HFFc6 (cell line): ENCODE data around the gene RPH3AL. TPM values are rescaled to one million over a fixed set of nuclear protein-coding genes. Genes with fewer than 3 reads are reported as not detected.

ENCODE experiments used
- DNase-seq: peaks from one replicate; pipeline ENCODE4 v3.0.0-alpha.2; 2018
- H3K27ac Mint-ChIP-seq: 2 replicates; pipeline ENCODE4 v1.8.0; 2020; ENCODE audit warnings: mild to moderate bottlenecking, mixed read lengths
- H3K27me3 Mint-ChIP-seq: 2 replicates; pipeline ENCODE4 v1.8.0; 2021; ENCODE audit warnings: mild to moderate bottlenecking, moderate library complexity, mixed read lengths; ENCODE audit not compliant: insufficient read depth
- H3K36me3 Mint-ChIP-seq: 2 replicates; pipeline ENCODE4 v1.8.0; 2021; ENCODE audit warnings: low read depth, mixed read lengths
- H3K4me1 Mint-ChIP-seq: 2 replicates; pipeline ENCODE4 v1.8.0; 2020; ENCODE audit warnings: low read depth, mixed read lengths
- H3K4me3 Mint-ChIP-seq: 2 replicates; pipeline ENCODE4 v1.8.0; 2020; ENCODE audit warnings: mild to moderate bottlenecking, moderate library complexity, mixed read lengths
- H3K9me3 Mint-ChIP-seq: 2 replicates; pipeline ENCODE4 v1.8.0; 2020; ENCODE audit warnings: mild to moderate bottlenecking, mixed read lengths
- total RNA-seq, 6 experiments: library from RNA; stranded (reverse); fragmentation: NEBNext Ultra II Directional; extraction: Animal tissue kit (Norgen Biotek cat#: 25700); gene quantifications; 2 replicates in 1 of 6; 3 replicates in 5 of 6; pipeline ENCODE4 v1.2.3, GENCODE V29; 2021
- TF ChIP-seq, protein P1 (sequence below): fragments of 200-600 bp; sonication (generic); IDR thresholded peaks from 2 replicates; pipeline ENCODE4 v1.5.0; 2021; ENCODE audit warnings: antibody characterized with exemption, mild to moderate bottlenecking

The RPH3AL gene
- total RNA-seq, 6 experiments from 2014 or later = 1.4 to 2.4 (median 2.0) TPM

DNA sequence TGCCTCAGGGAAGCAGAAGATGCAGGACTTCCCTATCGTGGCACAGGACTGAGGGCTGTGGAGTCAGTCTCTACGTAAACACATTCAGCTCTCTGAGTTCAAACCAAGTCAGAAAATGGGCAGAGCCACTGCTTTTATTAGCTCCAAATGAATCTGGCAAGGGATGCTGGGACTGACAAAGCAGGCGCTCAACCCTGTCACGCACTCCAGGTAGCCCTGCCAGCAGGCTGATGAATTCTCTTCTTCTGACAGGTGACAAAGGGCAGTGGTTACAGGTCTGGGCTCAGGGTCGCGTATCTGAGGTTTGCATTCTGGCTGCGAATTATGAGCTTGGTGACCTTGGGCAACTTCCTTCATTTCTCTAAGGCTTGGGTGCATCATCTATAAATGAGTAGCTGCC, 9.4 kb downstream of the RPH3AL start:
- Mint-ChIP-seq H3K27me3 (peaks cover 12% of the 10 kb centered on the region), H3K4me3 (no peak overlapping the region), H3K4me1 (no peaks in the 10 kb centered on the region), H3K27ac (no peak overlapping the region), H3K36me3 (no peaks in the 10 kb centered on the region), H3K9me3 (no peaks in the 10 kb centered on the region)
- no peak for DNase-seq
- TF ChIP-seq, protein P1, sequence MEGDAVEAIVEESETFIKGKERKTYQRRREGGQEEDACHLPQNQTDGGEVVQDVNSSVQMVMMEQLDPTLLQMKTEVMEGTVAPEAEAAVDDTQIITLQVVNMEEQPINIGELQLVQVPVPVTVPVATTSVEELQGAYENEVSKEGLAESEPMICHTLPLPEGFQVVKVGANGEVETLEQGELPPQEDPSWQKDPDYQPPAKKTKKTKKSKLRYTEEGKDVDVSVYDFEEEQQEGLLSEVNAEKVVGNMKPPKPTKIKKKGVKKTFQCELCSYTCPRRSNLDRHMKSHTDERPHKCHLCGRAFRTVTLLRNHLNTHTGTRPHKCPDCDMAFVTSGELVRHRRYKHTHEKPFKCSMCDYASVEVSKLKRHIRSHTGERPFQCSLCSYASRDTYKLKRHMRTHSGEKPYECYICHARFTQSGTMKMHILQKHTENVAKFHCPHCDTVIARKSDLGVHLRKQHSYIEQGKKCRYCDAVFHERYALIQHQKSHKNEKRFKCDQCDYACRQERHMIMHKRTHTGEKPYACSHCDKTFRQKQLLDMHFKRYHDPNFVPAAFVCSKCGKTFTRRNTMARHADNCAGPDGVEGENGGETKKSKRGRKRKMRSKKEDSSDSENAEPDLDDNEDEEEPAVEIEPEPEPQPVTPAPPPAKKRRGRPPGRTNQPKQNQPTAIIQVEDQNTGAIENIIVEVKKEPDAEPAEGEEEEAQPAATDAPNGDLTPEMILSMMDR = no peak

DNA sequence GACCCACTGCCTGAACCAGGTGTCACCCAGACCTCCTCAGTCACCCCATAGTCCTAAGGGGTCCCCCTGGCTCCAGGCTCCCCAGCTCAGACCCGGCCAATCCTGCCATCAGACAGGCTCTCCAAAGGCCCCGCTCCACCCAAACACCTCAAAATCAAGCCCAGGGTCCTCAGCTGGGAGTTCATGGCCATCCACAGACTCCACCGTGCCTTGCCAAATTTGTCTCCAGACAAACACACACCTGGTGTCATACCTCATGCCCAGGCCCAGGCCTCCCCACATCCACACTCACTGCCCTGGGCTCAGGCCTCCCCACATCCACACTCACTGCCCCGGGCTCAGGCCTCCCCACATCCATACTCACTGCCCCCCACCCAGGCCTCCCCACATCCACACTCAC, 12.5 kb downstream of the RPH3AL start:
- Mint-ChIP-seq H3K27ac (no peak overlapping the region), H3K9me3 (no peaks in the 10 kb centered on the region)

DNA sequence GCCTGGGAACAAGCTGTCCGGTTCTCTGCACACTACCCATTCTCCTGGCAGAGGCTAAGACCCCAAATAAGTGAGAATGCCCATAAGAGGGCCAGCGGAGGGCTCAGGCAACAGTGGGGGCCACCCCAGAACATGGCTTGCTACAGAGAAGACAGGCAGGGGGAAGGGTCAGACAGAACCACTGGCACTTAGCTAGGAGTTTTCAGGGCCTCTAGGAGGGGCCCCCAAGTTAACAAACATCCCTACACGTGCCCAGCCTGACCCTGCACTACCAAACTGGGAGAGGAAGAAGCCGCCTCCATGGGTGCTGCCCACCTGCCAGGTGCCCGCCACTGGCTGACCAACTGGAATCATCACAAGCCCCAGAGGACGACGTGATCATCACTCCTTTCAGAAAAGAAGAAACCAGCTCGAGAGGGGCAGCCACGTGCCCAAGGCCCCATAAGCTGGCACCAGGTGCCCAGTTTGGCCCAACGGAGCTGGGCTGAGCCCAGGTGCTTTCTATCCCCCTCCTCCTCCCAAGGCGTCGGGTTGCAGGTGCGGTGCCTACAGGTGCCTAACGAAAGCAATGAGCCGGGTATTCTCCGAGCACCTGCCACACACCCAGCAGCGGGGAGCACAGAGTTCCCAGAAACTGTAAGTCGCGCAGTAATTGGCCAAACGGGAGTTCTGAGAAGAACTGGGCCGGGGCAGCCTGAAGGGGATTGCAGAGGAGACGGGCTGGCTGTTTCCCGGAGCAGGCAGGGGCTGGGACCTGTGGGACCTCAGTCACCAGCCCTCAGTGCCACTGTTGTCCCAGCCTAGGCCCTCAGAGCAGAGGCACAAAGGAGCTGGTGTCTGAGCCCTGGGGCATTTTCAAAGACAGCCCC, 13.2 kb downstream of the RPH3AL start:
- no peak overlapping the region for H3K4me3 Mint-ChIP-seq
- H3K36me3 Mint-ChIP-seq = no peaks in the 10 kb centered on the region
- no peaks in the 10 kb centered on the region for H3K4me1 Mint-ChIP-seq
- DNase-seq = no peak
- H3K9me3 Mint-ChIP-seq = no peaks in the 10 kb centered on the region
- H3K27ac Mint-ChIP-seq = no peak overlapping the region
- H3K27me3 Mint-ChIP-seq = peaks cover 19% of the 10 kb centered on the region
- TF ChIP-seq, protein P1 = no peak

More for the DNA sequence above, 12.5 kb downstream of the RPH3AL start:
- Mint-ChIP-seq H3K36me3 (no peaks in the 10 kb centered on the region), H3K4me3 (no peak overlapping the region), H3K27me3 (peaks cover 19% of the 10 kb centered on the region), H3K4me1 (no peaks in the 10 kb centered on the region)
- TF ChIP-seq, protein P1 = no peak
- DNase-seq = no peak

DNA sequence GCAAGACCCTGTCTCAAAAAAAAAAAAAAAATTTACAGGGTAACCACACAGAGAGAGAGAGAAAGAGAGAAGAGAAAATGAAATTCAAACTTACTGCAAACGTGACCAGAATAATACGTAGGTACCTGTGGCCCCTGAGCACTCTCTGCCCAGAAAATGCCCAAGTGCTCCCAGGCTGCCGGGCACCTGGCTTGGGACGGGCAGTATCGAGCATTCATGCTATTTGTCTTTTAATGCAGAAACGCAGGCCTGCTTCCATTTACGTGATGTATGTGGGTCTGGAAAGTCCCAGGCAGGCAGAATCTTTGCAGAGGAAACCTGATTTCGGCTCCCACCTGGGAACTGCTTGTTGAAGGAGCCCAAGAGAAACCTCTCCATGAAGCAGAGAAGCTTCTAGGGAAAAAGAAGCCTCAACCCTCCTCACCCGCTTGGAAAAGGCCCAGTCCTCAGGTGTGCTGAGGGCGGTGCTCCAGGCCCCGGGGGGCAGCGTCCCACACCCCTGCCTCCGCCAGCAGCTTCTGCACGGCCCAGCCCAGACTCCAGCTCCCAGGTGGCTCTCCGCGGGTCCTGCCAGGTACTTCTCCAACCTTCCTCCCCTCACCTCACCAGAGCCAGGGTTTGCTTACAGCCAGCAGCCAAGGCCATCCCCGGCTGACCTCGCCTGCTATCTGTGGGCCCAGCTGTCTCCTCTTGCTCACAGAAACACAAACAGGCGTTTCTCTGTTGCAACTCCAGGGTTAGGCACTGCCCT, 14.0 kb downstream of the RPH3AL start:
- no peaks in the 10 kb centered on the region for H3K4me1 Mint-ChIP-seq
- H3K9me3 Mint-ChIP-seq = no peaks in the 10 kb centered on the region
- TF ChIP-seq, protein P1 = no peak
- peaks cover 26% of the 10 kb centered on the region for H3K27me3 Mint-ChIP-seq
- no peak overlapping the region for H3K27ac Mint-ChIP-seq
- DNase-seq = no peak
- no peaks in the 10 kb centered on the region for H3K36me3 Mint-ChIP-seq
- H3K4me3 Mint-ChIP-seq = no peak overlapping the region

DNA sequence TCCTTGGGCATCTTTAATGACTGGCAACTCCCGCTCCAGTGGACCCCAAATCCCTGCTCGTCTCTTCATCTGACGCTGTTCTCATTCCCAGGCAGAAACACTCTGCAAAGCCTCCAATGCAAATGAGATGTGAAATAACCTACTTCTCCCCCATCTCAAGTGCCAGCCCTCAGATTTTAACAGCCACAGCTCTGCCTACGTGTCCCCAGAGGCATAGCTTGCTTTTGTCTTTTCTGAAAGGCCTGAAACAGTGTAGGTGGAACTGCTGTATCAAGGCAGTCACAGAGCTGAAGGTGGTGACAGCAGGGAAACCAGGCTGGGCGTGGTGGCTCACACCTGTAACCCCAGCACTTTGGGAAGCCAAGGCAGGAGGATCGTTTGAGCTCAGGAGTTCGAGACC, 14.7 kb downstream of the RPH3AL start:
- DNase-seq = no peak
- Mint-ChIP-seq H3K27me3 (peaks cover 27% of the 10 kb centered on the region), H3K27ac (no peak overlapping the region), H3K36me3 (no peaks in the 10 kb centered on the region), H3K4me1 (no peaks in the 10 kb centered on the region), H3K4me3 (no peak overlapping the region), H3K9me3 (no peaks in the 10 kb centered on the region)
- TF ChIP-seq, protein P1 = no peak
